Neural progenitor cell (in vitro differentiated cells): Measurements from ENCODE around the gene SPTBN1. TPM values are rescaled to one million over a fixed set of nuclear protein-coding genes. Genes with fewer than 3 reads are reported as not detected.

Experiments used
- DNase-seq: peaks from one replicate; pipeline ENCODE4 v3.0.0-alpha.2; 2016; ENCODE audit warnings: low spot score
- H2AFZ ChIP-seq: fragments of 200-600 bp; sonication (generic); replicated peaks from 2 replicates; pipeline ENCODE4 v1.6.1; 2016; ENCODE audit warnings: antibody characterized with exemption
- H3F3A ChIP-seq: fragments of 200-600 bp; sonication (generic); 2 replicates; pipeline ENCODE4 v1.6.1; 2016; ENCODE audit warnings: antibody characterized with exemption, low read depth
- H3K27ac ChIP-seq: fragments of 200-600 bp; sonication (generic); 2 replicates; pipeline ENCODE4 v1.5.1; 2016; ENCODE audit warnings: mild to moderate bottlenecking
- H3K27me3 ChIP-seq: fragments of 200-600 bp; sonication (generic); 2 replicates; pipeline ENCODE4 v1.6.1; 2016; ENCODE audit warnings: mild to moderate bottlenecking, moderate library complexity
- H3K36me3 ChIP-seq: fragments of 200-600 bp; sonication (generic); 2 replicates; pipeline ENCODE4 v1.5.1; 2016
- H3K4me1 ChIP-seq: fragments of 200-600 bp; sonication (generic); 2 replicates; pipeline ENCODE4 v1.6.1; 2016; ENCODE audit warnings: mixed run types
- H3K4me2 ChIP-seq: fragments of 200-600 bp; sonication (generic); 2 replicates; pipeline ENCODE4 v1.6.1; 2016
- H3K4me3 ChIP-seq: fragments of 200-600 bp; sonication (generic); 2 replicates; pipeline ENCODE4 v1.5.1; 2016
- H3K79me2 ChIP-seq: fragments of 200-600 bp; sonication (generic); 2 replicates; pipeline ENCODE4 v1.6.1; 2016; ENCODE audit warnings: low read depth
- H3K9ac ChIP-seq: fragments of 200-600 bp; sonication (generic); 2 replicates; pipeline ENCODE4 v1.6.1; 2016
- H3K9me3 ChIP-seq: fragments of 200-600 bp; sonication (generic); 2 replicates; pipeline ENCODE4 v1.5.1; 2016; ENCODE audit warnings: low read depth
- H4K20me1 ChIP-seq: fragments of 200-600 bp; sonication (generic); 2 replicates; pipeline ENCODE4 v1.6.1; 2016; ENCODE audit warnings: low read depth
- H3K27ac Mint-ChIP-seq: 3 replicates; pipeline ENCODE4 v1.8.0; 2021; ENCODE audit warnings: mixed read lengths
- H3K27me3 Mint-ChIP-seq: 2 replicates; pipeline ENCODE4 v1.8.0; 2022; ENCODE audit warnings: low read depth, mild to moderate bottlenecking, inconsistent platforms, moderate library complexity, mixed read lengths; ENCODE audit not compliant: insufficient read depth
- H3K36me3 Mint-ChIP-seq: 3 replicates; pipeline ENCODE4 v1.8.0; 2021; ENCODE audit warnings: mixed read lengths
- H3K4me1 Mint-ChIP-seq: 3 replicates; pipeline ENCODE4 v1.8.0; 2021; ENCODE audit warnings: mixed read lengths
- H3K4me3 Mint-ChIP-seq: 3 replicates; pipeline ENCODE4 v1.8.0; 2021; ENCODE audit warnings: mild to moderate bottlenecking, moderate library complexity, mixed read lengths
- H3K9me3 Mint-ChIP-seq: 3 replicates; pipeline ENCODE4 v1.8.0; 2020; ENCODE audit warnings: mixed read lengths
- EZH2 ChIP-seq: fragments of 200-600 bp; sonication (generic); IDR thresholded peaks from 2 replicates; pipeline ENCODE4 v1.6.1; 2017; ENCODE audit warnings: antibody characterized with exemption, mild to moderate bottlenecking, moderate library complexity
- EZH2phosphoT487 ChIP-seq: fragments of 200-600 bp; sonication (generic); IDR thresholded peaks from 2 replicates; pipeline ENCODE4 v1.6.1; 2017; ENCODE audit warnings: antibody characterized with exemption
- total RNA-seq: library from RNA; depleted of rRNA; stranded (reverse); fragments of >200 nt; gene quantifications from 2 replicates; pipeline ENCODE4 v1.2.3, GENCODE V29; 2015; ENCODE audit warnings: low replicate concordance
- TF ChIP-seq, protein P1 (sequence below): fragments of 200-600 bp; sonication (generic); IDR thresholded peaks from 2 replicates; pipeline ENCODE4 v1.5.1; 2017; ENCODE audit warnings: antibody characterized with exemption, mild to moderate bottlenecking

SPTBN1 gene
- total RNA-seq, 1 donor from 2014 or later = 94.2 TPM

DNA sequence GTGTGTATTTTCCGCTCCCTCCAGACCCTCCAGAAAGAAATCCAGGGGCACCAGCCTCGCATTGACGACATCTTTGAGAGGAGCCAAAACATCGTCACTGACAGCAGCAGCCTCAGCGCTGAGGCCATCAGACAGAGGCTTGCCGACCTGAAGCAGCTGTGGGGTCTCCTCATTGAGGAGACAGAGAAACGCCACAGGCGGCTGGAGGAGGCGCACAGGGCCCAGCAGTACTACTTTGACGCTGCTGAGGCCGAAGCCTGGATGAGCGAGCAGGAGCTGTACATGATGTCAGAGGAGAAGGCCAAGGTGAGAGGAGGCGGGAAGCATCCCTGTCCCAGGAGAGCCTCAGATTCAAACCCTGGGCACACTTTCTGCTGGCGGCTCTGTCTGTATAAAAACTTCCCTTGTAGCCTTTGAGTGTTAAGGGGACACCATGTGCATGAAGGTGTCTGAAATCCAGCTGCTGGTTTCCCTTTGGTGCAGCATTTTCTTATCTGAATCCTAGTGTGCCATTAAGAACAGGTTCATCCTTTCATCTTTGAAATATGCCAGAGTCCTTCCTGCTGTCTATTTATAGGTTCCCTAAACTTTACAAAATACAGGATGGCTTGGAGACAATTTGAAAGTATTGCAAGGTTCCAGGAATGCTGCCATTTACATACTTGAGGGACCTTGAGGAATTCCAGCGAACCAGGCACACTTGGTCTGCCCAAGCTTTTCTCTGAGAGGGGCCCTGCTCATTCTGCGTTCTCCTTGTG is 190.2 kb downstream of the SPTBN1 start:
- no peaks in the 10 kb centered on the region for H4K20me1 ChIP-seq
- no peak overlapping the region for H3K4me3 Mint-ChIP-seq
- TF ChIP-seq EZH2 (no peak), EZH2phosphoT487 (no peak)
- TF ChIP-seq, protein P1, sequence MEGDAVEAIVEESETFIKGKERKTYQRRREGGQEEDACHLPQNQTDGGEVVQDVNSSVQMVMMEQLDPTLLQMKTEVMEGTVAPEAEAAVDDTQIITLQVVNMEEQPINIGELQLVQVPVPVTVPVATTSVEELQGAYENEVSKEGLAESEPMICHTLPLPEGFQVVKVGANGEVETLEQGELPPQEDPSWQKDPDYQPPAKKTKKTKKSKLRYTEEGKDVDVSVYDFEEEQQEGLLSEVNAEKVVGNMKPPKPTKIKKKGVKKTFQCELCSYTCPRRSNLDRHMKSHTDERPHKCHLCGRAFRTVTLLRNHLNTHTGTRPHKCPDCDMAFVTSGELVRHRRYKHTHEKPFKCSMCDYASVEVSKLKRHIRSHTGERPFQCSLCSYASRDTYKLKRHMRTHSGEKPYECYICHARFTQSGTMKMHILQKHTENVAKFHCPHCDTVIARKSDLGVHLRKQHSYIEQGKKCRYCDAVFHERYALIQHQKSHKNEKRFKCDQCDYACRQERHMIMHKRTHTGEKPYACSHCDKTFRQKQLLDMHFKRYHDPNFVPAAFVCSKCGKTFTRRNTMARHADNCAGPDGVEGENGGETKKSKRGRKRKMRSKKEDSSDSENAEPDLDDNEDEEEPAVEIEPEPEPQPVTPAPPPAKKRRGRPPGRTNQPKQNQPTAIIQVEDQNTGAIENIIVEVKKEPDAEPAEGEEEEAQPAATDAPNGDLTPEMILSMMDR = no peak
- no peak overlapping the region for H3K27ac ChIP-seq
- no peak for DNase-seq
- H3K27me3 Mint-ChIP-seq = peaks cover 2% of the 10 kb centered on the region
- H3K27ac Mint-ChIP-seq = no peak overlapping the region
- H3K27me3 ChIP-seq = no peaks in the 10 kb centered on the region
- no peak overlapping the region for H3K4me3 ChIP-seq
- H3K4me2 ChIP-seq = no peak overlapping the region
- no peaks in the 10 kb centered on the region for H3K79me2 ChIP-seq
- H3K4me1 ChIP-seq = no peaks in the 10 kb centered on the region
- H3F3A ChIP-seq = no peaks in the 10 kb centered on the region
- H3K4me1 Mint-ChIP-seq = no peaks in the 10 kb centered on the region
- H3K36me3 ChIP-seq = peaks cover 16% of the 10 kb centered on the region
- H3K9me3 ChIP-seq = no peaks in the 10 kb centered on the region
- H3K9me3 Mint-ChIP-seq = no peaks in the 10 kb centered on the region
- no peak overlapping the region for H2AFZ ChIP-seq
- H3K36me3 Mint-ChIP-seq = peaks cover 53% of the 10 kb centered on the region
- H3K9ac ChIP-seq = no peak overlapping the region

DNA sequence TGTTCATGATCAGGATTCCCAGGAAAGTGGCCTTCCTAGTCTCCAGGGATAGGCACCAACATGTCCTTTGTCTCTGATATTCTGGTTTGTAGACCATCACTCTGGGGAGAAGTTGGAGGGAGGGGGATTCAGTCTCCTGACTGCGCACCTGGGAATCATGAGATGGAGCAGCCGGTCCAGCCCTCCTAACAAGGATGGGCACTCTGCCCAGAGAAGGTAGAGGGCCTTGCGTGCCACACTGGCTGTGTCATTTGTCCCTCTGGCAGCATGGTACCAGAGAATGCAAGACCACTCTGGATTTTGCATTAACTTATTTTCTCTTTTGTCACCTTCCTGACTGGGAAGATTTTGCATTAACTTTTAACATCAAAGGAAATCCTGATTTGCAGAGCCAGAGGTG is 192.1 kb downstream of the SPTBN1 start:
- Mint-ChIP-seq H3K9me3 (no peaks in the 10 kb centered on the region), H3K27ac (no peak overlapping the region), H3K4me1 (no peaks in the 10 kb centered on the region), H3K4me3 (no peak overlapping the region), H3K27me3 (peaks cover 2% of the 10 kb centered on the region), H3K36me3 (peaks cover 57% of the 10 kb centered on the region)
- Histone ChIP-seq H3K27me3 (no peaks in the 10 kb centered on the region), H3F3A (no peaks in the 10 kb centered on the region), H3K27ac (no peak overlapping the region), H3K4me1 (no peaks in the 10 kb centered on the region), H3K79me2 (no peaks in the 10 kb centered on the region), H3K4me3 (no peak overlapping the region), H3K4me2 (no peak overlapping the region), H2AFZ (no peak overlapping the region), H3K9me3 (no peaks in the 10 kb centered on the region), H4K20me1 (no peaks in the 10 kb centered on the region), H3K36me3 (peaks cover 22% of the 10 kb centered on the region), H3K9ac (no peak overlapping the region)
- no peak for DNase-seq
- TF ChIP-seq EZH2phosphoT487 = no peak
- TF ChIP-seq EZH2 = no peak
- TF ChIP-seq, protein P1 = no peak

DNA sequence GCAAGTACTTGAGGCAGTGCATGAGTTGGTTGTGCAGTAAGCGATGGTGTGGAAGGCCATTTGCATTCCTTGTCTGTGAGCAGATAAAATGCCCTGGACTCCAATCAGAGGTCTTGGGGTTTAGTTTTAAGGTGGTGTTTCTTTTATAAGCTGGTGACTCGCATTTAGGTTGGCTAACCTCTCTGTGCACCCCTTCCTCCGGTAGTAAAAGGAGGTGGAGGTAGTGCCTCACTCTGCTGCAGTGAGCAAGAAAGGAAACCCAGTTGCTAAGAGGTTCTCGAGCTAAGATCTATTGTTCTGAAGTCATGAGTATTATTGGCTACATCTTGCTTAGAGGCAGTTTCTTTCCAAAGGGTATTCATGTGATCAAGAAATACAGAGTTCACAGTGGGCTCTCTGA is 193.1 kb downstream of the SPTBN1 start:
- TF ChIP-seq EZH2phosphoT487 (no peak), EZH2 (no peak)
- TF ChIP-seq, protein P1 = no peak

More for the DNA sequence above, 193.1 kb downstream of the SPTBN1 start:
- Histone ChIP-seq H3K4me2 (no peak overlapping the region), H3K36me3 (peaks cover 22% of the 10 kb centered on the region), H3K4me3 (no peak overlapping the region), H3K79me2 (no peaks in the 10 kb centered on the region), H4K20me1 (no peaks in the 10 kb centered on the region), H3K9me3 (no peaks in the 10 kb centered on the region), H3K4me1 (no peaks in the 10 kb centered on the region), H2AFZ (no peak overlapping the region), H3K27ac (no peak overlapping the region), H3K27me3 (no peaks in the 10 kb centered on the region), H3K9ac (no peak overlapping the region), H3F3A (no peaks in the 10 kb centered on the region)
- no peaks in the 10 kb centered on the region for H3K9me3 Mint-ChIP-seq
- no peaks in the 10 kb centered on the region for H3K4me1 Mint-ChIP-seq
- peaks cover 2% of the 10 kb centered on the region for H3K27me3 Mint-ChIP-seq
- no peak overlapping the region for H3K4me3 Mint-ChIP-seq
- no peak for DNase-seq
- H3K27ac Mint-ChIP-seq = no peak overlapping the region
- peaks cover 55% of the 10 kb centered on the region for H3K36me3 Mint-ChIP-seq
